Thoracic aorta (tissue), 2 donors: Measurements from ENCODE around the gene UBL4A. TPM values are rescaled to one million over a fixed set of nuclear protein-coding genes. Genes with fewer than 3 reads are reported as not detected.

Experiments
- ATAC-seq: fragments of 150-250 bp; one replicate; pipeline ENCODE4 v1.8.0; 2017; ENCODE audit warnings: low read depth; ENCODE audit not compliant: insufficient number of reproducible peaks, low FRiP score
- DNase-seq: peaks from one replicate; pipeline ENCODE4 v3.0.0-alpha.2; 2020; ENCODE audit warnings: low spot score
- H3K27ac ChIP-seq, 2 donors: fragments of 200-600 bp; sonication (generic); 1 replicate in 1 of 2; 2 replicates in 1 of 2; pipeline ENCODE4 v1.5.1; 2016; ENCODE audit warnings: mild to moderate bottlenecking in 2 of 2, moderate library complexity in 2 of 2
- H3K27me3 ChIP-seq: fragments of 200-600 bp; sonication (generic); replicated peaks from 2 replicates; pipeline ENCODE4 v1.6.0; 2016; ENCODE audit warnings: mild to moderate bottlenecking; ENCODE audit not compliant: insufficient read depth
- H3K36me3 ChIP-seq: fragments of 200-600 bp; sonication (generic); one replicate; pipeline ENCODE4 v1.5.1; 2016
- H3K4me1 ChIP-seq, 2 donors: fragments of 200-600 bp; sonication (generic); 1 replicate in 1 of 2; 2 replicates in 1 of 2; pipeline versions ENCODE4 v1.5.1 to v1.6.0; 2016; ENCODE audit warnings: low read depth in 2 of 2, mild to moderate bottlenecking in 1 of 2; ENCODE audit not compliant: control insufficient read depth in 1 of 2
- H3K4me3 ChIP-seq: fragments of 200-600 bp; sonication (generic); 2 replicates; pipeline ENCODE4 v1.5.1; 2016; ENCODE audit warnings: mild to moderate bottlenecking
- H3K9me3 ChIP-seq: fragments of 200-600 bp; sonication (generic); 2 replicates; pipeline ENCODE4 v1.5.1; 2016
- total RNA-seq, 2 donors: library from RNA; depleted of rRNA; stranded (reverse); fragments of >200 nt; gene quantifications; one replicate each; pipeline versions ENCODE4 v1.1.0 to v1.2.3, GENCODE V29; 2016
- TF ChIP-seq, protein P1 (sequence below): fragments of 200-600 bp; sonication (generic); IDR thresholded peaks from one replicate; pipeline ENCODE4 v1.5.1; 2019; ENCODE audit warnings: antibody characterized with exemption

Gene UBL4A
- total RNA-seq, 2 donors from 2014 or later = 28.1 to 67.1 TPM

DNA sequence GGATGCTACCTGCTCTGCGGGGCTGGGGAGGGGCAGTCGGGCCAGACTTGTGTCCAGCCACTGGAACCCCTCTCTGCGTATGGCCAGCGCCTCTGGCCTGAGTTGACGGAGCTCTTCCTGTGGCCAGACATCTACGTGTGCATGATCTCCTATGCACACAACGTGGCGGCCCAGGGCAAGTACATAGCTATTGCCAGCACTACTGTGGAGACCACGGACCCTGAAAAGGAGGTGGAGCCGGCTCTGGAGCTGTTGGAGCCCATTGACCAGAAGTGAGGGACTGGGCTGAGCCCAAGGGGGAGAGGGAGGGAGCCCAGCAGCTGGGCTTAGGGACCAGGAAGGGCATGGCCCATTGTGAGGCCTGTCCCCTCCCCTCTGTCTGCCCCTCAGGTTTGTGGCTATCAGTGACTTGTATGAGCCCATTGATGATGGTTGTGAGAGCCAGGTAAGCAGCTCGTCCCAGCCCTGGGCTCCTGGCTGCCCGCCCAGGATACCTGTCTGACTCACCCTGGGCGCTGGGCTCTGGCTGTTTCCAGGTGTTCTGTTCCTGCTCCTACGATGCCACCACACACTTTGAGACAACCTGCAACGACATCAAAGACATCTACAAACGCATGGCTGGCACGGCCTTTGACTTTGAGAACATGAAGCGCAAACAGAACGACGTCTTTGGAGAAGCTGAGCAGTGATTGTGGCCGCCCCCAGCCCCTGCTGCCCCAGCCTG is 44.3 kb downstream of the UBL4A start:
- no peak overlapping the region for H3K27ac ChIP-seq
- no peak for ATAC-seq

DNA sequence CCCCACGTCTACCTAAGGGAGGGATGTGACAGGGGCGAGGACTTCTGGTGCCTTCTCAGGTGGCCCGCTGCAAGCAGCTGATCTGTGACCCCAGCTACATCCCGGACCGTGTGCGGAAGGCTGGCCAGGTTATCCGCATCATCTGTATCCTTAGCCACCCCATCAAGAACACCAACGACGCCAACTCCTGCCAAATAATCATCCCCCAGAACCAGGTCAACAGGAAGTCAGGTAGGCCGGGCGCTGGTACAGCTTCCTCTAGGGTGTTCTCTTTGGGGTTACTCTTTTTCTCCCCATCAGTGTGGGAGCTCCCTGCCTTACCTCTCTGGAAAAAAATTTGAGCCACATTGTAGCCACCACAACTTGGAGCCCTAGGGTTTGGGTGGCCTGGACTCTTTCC is 44.9 kb downstream of the UBL4A start:
- Histone ChIP-seq H3K36me3 (no peaks in the 10 kb centered on the region), H3K27me3 (no peaks in the 10 kb centered on the region), H3K9me3 (no peaks in the 10 kb centered on the region), H3K4me1 (peaks cover 6 to 35% of the 10 kb centered on the region in 2 donors), H3K4me3 (no peak overlapping the region), H3K27ac (no peak overlapping the region)
- ATAC-seq (no peak), DNase-seq (no peak)
- TF ChIP-seq, protein P1, sequence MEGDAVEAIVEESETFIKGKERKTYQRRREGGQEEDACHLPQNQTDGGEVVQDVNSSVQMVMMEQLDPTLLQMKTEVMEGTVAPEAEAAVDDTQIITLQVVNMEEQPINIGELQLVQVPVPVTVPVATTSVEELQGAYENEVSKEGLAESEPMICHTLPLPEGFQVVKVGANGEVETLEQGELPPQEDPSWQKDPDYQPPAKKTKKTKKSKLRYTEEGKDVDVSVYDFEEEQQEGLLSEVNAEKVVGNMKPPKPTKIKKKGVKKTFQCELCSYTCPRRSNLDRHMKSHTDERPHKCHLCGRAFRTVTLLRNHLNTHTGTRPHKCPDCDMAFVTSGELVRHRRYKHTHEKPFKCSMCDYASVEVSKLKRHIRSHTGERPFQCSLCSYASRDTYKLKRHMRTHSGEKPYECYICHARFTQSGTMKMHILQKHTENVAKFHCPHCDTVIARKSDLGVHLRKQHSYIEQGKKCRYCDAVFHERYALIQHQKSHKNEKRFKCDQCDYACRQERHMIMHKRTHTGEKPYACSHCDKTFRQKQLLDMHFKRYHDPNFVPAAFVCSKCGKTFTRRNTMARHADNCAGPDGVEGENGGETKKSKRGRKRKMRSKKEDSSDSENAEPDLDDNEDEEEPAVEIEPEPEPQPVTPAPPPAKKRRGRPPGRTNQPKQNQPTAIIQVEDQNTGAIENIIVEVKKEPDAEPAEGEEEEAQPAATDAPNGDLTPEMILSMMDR = no peak

More for the DNA sequence above, 44.3 kb downstream of the UBL4A start:
- TF ChIP-seq, protein P1 = no peak
- Histone ChIP-seq H3K9me3 (no peaks in the 10 kb centered on the region), H3K36me3 (no peaks in the 10 kb centered on the region), H3K4me3 (no peak overlapping the region), H3K4me1 (peaks cover 6 to 35% of the 10 kb centered on the region in 2 donors), H3K27me3 (no peaks in the 10 kb centered on the region)
- DNase-seq = no peak

DNA sequence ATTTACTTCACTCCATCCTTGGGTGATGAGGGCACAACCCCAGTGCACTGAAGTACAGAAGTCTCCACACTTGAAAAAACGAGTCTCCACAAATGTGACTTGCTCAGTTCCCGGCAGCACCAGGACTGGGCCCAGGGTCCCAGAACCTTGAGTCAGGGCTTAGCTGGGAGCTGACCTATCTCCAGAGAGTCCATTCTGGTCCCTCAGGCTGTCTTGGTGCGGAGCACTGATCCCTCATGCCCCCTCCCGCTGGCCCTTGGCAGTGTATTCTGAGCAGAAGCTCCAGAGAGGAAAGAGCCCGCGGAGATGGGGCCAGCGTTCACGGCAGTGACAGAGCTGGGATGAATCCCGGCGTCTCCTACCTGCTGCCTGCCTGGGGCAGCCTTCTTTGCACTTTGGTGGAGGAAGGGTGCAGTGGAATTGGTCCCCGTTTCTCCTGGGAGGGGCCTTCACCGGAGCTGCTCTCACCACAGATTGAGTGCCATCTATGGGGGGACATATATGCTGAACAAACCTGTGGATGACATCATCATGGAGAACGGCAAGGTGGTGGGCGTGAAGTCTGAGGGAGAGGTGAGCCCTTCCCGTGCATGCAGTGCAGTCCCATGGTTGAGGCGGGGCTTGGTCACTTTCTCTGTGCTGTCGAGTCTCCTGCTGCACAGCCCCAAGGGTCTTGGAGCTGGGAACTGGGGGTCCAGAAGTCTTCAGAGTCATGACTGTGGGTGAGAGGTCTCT is 45.6 kb downstream of the UBL4A start:
- Histone ChIP-seq H3K36me3 (no peaks in the 10 kb centered on the region), H3K27me3 (no peaks in the 10 kb centered on the region), H3K9me3 (no peaks in the 10 kb centered on the region), H3K4me3 (no peak overlapping the region), H3K27ac (no peak overlapping the region), H3K4me1 (peaks cover 6 to 30% of the 10 kb centered on the region in 2 donors)
- DNase-seq = no peak
- TF ChIP-seq, protein P1 = no peak
- ATAC-seq = no peak

DNA sequence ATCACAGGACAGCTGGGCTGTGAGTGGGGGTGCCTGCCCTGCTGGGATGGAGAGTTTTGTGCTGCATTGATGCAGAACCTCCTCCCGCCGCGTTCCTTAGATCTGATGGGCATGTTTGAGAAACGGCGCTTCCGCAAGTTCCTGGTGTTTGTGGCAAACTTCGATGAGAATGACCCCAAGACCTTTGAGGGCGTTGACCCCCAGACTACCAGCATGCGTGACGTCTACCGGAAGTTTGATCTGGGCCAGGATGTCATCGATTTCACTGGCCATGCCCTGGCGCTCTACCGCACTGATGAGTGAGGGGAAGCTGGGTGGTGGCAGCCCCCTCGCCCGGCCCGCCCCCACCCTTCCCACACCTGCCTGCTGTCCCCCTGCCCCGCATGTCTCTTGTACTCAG is 46.6 kb downstream of the UBL4A start:
- ATAC-seq = no peak
- Histone ChIP-seq H3K4me3 (no peak overlapping the region), H3K9me3 (no peaks in the 10 kb centered on the region), H3K36me3 (no peaks in the 10 kb centered on the region), H3K4me1 (peaks cover under 1 to 20% of the 10 kb centered on the region in 2 donors), H3K27ac (no peak overlapping the region), H3K27me3 (no peaks in the 10 kb centered on the region)
- TF ChIP-seq, protein P1 = no peak
- DNase-seq = no peak
